Smooth muscle cell (in vitro differentiated cells): ENCODE results near the gene ADAMTS6. TPM values are rescaled to one million over a fixed set of nuclear protein-coding genes. Genes with fewer than 3 reads are reported as not detected.

ENCODE experiments used
- DNase-seq: peaks from one replicate; lab custom pipeline; 2025; ENCODE audit not compliant: unreplicated experiment; lab: John Stamatoyannopoulos, UW
- H2AFZ ChIP-seq: fragments of 200-600 bp; sonication (generic); 2 replicates; pipeline ENCODE4 v1.6.0; 2016; ENCODE audit warnings: antibody characterized with exemption, low read depth, mild to moderate bottlenecking
- H3F3A ChIP-seq: fragments of 200-600 bp; sonication (generic); 2 replicates; pipeline ENCODE4 v1.6.0; 2017; ENCODE audit warnings: antibody characterized with exemption, low read depth
- H3K27ac ChIP-seq: fragments of 200-600 bp; sonication (generic); 2 replicates; pipeline ENCODE4 v1.5.1; 2016; ENCODE audit warnings: low read depth, mild to moderate bottlenecking
- H3K27me3 ChIP-seq: fragments of 200-600 bp; sonication (generic); 2 replicates; pipeline ENCODE4 v1.6.1; 2016; ENCODE audit warnings: low read depth, mild to moderate bottlenecking
- H3K36me3 ChIP-seq: fragments of 200-600 bp; sonication (generic); 2 replicates; pipeline ENCODE4 v1.5.1; 2016; ENCODE audit warnings: low read depth
- H3K4me1 ChIP-seq: fragments of 200-600 bp; sonication (generic); 2 replicates; pipeline ENCODE4 v1.5.1; 2016; ENCODE audit warnings: low read depth
- H3K4me2 ChIP-seq: fragments of 200-600 bp; sonication (generic); 2 replicates; pipeline ENCODE4 v1.6.0; 2016; ENCODE audit warnings: mild to moderate bottlenecking
- H3K4me3 ChIP-seq: fragments of 200-600 bp; sonication (generic); 2 replicates; pipeline ENCODE4 v1.5.1; 2016; ENCODE audit warnings: mild to moderate bottlenecking
- H3K79me2 ChIP-seq: fragments of 200-600 bp; sonication (generic); 2 replicates; pipeline ENCODE4 v1.6.0; 2016; ENCODE audit warnings: low read depth, mild to moderate bottlenecking
- H3K9ac ChIP-seq: fragments of 200-600 bp; sonication (generic); 2 replicates; pipeline ENCODE4 v1.6.0; 2016; ENCODE audit warnings: low read depth
- H3K9me3 ChIP-seq: fragments of 200-600 bp; sonication (generic); replicated peaks from 2 replicates; pipeline ENCODE4 v1.5.1; 2016; ENCODE audit warnings: low read depth
- H4K20me1 ChIP-seq: fragments of 200-600 bp; sonication (generic); 2 replicates; pipeline ENCODE4 v1.6.0; 2016; ENCODE audit warnings: low read depth
- whole genome bisulfite sequencing: methylation state at CpG from one replicate; pipeline ENCODE4 v1.1.7; 2016; ENCODE audit warnings: low lambda C conversion rate; 5-methylcytosine and 5-hydroxymethylcytosine counted together
- polyA plus RNA-seq: library from polyadenylated mRNA; unstranded; fragments of >200 nt; fragmentation: Nextera tagmentation; extraction: Ambion mirVana; gene quantifications from 2 replicates; pipeline ENCODE4 v1.2.1, GENCODE V29; 2016
- total RNA-seq: library from RNA; depleted of rRNA; stranded (reverse); fragments of >200 nt; gene quantifications from 2 replicates; pipeline ENCODE4 v1.2.3, GENCODE V29; 2014
- TF ChIP-seq, protein P1 (sequence below): fragments of 200-600 bp; sonication (generic); IDR thresholded peaks from 2 replicates; pipeline ENCODE4 v1.5.1; 2017; ENCODE audit warnings: borderline replicate concordance, mild to moderate bottlenecking, antibody characterized with exemption; ENCODE audit not compliant: insufficient read depth, poor library complexity, severe bottlenecking

ADAMTS6 gene
- total and polyA plus RNA-seq, 2 experiments from 2014 or later = 5.9 to 111 TPM

DNA sequence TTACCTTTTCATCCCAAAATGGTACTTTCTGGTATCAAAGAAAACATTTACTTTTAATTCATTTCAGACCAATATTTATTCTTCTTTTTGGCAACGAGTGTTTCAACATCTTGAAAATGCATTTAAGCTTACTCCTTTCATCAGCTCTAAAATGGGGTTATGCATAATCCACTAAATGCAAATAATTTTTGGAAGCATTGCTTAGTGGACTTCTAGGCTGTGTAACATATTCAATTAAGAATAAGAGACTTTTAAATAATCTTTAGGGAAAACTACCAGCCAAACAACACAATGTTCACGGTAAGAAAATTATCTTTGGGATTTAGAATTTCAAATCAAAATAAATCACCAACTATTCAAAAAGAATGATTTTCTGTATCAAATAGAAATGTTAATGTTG lies 118.2 kb downstream of the ADAMTS6 start:
- 88% methylated on average over 2 of the region's 2 CpGs for WGBS
- Histone ChIP-seq H3F3A (no peaks in the 10 kb centered on the region), H3K79me2 (peaks cover 45% of the 10 kb centered on the region), H3K4me2 (no peak overlapping the region), H3K27ac (no peak overlapping the region), H3K27me3 (no peaks in the 10 kb centered on the region), H3K4me1 (no peaks in the 10 kb centered on the region), H3K36me3 (no peaks in the 10 kb centered on the region), H3K9me3 (no peaks in the 10 kb centered on the region), H3K9ac (no peak overlapping the region), H2AFZ (no peak overlapping the region), H4K20me1 (peaks cover 1% of the 10 kb centered on the region), H3K4me3 (no peak overlapping the region)
- TF ChIP-seq, protein P1, sequence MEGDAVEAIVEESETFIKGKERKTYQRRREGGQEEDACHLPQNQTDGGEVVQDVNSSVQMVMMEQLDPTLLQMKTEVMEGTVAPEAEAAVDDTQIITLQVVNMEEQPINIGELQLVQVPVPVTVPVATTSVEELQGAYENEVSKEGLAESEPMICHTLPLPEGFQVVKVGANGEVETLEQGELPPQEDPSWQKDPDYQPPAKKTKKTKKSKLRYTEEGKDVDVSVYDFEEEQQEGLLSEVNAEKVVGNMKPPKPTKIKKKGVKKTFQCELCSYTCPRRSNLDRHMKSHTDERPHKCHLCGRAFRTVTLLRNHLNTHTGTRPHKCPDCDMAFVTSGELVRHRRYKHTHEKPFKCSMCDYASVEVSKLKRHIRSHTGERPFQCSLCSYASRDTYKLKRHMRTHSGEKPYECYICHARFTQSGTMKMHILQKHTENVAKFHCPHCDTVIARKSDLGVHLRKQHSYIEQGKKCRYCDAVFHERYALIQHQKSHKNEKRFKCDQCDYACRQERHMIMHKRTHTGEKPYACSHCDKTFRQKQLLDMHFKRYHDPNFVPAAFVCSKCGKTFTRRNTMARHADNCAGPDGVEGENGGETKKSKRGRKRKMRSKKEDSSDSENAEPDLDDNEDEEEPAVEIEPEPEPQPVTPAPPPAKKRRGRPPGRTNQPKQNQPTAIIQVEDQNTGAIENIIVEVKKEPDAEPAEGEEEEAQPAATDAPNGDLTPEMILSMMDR = no peak
- DNase-seq = no peak

DNA sequence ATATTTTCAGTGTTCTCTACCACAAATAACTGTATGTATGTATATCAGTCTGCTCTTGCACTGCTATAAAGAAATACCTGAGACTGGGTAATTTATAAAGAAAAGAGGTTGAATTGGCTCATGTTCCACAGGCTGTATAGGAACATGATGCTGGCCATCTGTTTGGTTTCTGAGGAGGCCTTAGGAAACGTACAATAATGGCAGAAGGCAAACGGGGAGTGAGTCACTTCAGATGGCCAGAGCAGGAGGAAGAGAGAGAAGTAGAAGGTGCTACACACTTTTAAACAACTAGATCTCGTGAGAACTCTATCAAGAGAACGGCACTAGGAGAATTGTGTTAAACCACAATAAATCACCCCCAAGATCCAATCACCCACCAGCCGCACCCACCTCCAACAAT lies 121.7 kb downstream of the ADAMTS6 start:
- WGBS = 75% methylated on average over 5 of the region's 5 CpGs
- peaks cover 60% of the 10 kb centered on the region for H3K79me2 ChIP-seq

DNA sequence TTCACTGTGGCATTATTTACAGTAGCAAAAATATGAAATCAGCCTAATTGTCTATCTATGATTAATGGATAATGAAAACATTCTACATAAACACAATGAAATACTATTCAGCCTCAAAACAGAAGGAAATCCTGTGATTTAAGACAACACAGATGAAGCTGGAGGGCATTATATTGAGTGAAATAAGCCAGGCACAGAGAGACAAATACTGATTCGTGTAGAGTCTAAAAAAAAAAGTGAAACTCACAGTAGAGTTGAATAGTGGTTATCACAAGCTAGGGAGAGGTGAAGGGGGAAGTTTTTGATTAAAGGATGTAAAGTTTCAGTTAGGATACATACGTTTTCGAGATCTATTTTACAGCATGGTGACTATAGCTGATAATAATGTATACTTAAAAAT lies 122.2 kb downstream of the ADAMTS6 start:
- TF ChIP-seq, protein P1 = no peak
- WGBS = 95% methylated on average over 3 of the region's 3 CpGs
- H3K9me3 ChIP-seq = no peaks in the 10 kb centered on the region
- no peaks in the 10 kb centered on the region for H3K27me3 ChIP-seq
- no peaks in the 10 kb centered on the region for H3K36me3 ChIP-seq
- peaks cover 60% of the 10 kb centered on the region for H3K79me2 ChIP-seq
- no peak for DNase-seq
- H4K20me1 ChIP-seq = peaks cover 25% of the 10 kb centered on the region
- H2AFZ ChIP-seq = no peak overlapping the region
- H3F3A ChIP-seq = no peaks in the 10 kb centered on the region
- no peak overlapping the region for H3K9ac ChIP-seq
- no peak overlapping the region for H3K4me2 ChIP-seq
- no peaks in the 10 kb centered on the region for H3K4me1 ChIP-seq
- no peak overlapping the region for H3K27ac ChIP-seq
- no peak overlapping the region for H3K4me3 ChIP-seq

More for the DNA sequence above, 121.7 kb downstream of the ADAMTS6 start:
- H3K4me2 ChIP-seq = no peak overlapping the region
- H3K36me3 ChIP-seq = no peaks in the 10 kb centered on the region
- H3K27me3 ChIP-seq = no peaks in the 10 kb centered on the region
- no peak overlapping the region for H3K27ac ChIP-seq
- no peak overlapping the region for H2AFZ ChIP-seq
- no peak overlapping the region for H3K4me3 ChIP-seq
- no peaks in the 10 kb centered on the region for H3K4me1 ChIP-seq
- DNase-seq = no peak
- TF ChIP-seq, protein P1 = no peak
- no peaks in the 10 kb centered on the region for H3K9me3 ChIP-seq
- H3F3A ChIP-seq = no peaks in the 10 kb centered on the region
- H4K20me1 ChIP-seq = peaks cover 25% of the 10 kb centered on the region
- no peak overlapping the region for H3K9ac ChIP-seq

DNA sequence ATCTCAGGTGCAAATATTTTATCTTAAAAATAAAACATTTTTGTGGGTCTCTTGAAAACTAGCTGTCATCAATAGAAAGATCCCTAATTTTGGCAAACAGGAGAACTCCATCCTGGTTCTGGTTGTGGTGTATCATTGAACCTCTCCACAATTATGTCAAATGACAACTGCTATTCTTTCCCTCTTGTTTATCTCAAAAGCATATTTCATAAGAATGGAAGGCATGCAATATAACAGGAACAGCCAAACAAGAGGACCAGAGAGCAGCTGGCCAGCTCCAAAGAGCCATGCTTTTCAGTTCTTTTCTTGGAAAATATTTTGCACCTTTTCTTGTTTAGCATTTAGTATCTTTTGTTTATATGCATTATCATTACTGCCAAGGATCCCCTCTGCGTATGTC lies 125.4 kb downstream of the ADAMTS6 start:
- H3K4me2 ChIP-seq = no peak overlapping the region
- no peak overlapping the region for H3K4me3 ChIP-seq
- H3K79me2 ChIP-seq = peaks cover 47% of the 10 kb centered on the region
- no peaks in the 10 kb centered on the region for H3K27me3 ChIP-seq
- no peak overlapping the region for H3K27ac ChIP-seq
- DNase-seq = no peak
- no peak overlapping the region for H3K9ac ChIP-seq
- no peaks in the 10 kb centered on the region for H3F3A ChIP-seq
- no peaks in the 10 kb centered on the region for H3K9me3 ChIP-seq
- WGBS = 93% methylated on average over 1 of the region's 1 CpG
- H3K4me1 ChIP-seq = no peaks in the 10 kb centered on the region
- no peak overlapping the region for H2AFZ ChIP-seq
- no peaks in the 10 kb centered on the region for H3K36me3 ChIP-seq
- H4K20me1 ChIP-seq = peaks cover 25% of the 10 kb centered on the region
- TF ChIP-seq, protein P1 = no peak
